SIG-M5 (cell line): Measurements from ENCODE around the gene STX18.
"Not testable (repeated sequence)": the region's sequence is repeated elsewhere in the genome, so short reads cannot be mapped to it uniquely, and the experiment has no call there.

Experiments
- DNase-seq: peaks from one replicate; lab custom pipeline; 2025; lab: John Stamatoyannopoulos, UW

STX18 gene

DNA sequence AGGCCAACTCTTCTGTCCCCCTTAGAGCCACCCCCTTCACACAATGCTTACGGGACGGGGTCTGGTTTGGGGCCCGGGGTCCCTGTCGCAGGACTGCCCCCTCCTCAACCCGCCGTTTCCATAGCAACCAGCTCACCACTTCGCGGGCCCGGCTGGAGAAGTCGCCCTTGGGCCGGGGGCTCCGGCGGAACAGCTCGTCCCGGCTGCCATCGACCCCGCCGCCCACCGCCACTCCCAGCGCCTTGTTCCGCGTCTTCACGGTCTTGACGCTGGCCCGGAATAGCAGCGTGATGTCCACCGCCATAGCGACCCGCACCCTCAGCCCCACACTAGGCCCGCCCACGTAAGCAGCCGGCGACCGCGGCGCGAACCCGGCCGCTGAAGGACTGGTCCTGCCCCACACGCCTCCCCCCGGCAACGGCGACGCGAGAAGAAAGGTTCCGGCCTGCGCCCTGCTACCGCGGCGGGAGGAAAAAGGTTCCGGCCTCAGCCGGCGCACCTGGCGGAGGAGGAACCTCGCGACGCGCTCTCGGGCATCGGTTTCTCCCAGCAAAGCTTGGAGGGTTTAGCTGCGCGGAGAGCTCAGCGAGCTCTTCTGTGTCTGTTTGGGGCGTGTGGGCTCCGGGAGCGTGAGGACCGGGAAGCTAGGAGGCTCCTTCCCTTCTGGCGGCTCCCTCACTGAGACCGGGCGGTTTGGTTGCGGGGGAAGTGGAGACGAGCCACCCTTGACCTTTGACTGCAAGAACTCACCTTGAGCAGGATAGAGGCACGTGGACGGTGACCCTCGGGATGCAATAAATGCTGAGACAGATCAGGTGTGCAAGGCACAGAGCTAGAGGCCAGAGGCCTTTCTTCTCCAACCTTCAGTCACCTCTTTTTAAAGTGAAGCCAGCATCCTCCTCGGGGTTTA lies at the start of gene STX18:
Gene STX18, minus strand, starts transcription at position 388 of the 910 bp plus-strand sequence. Its CDS starts 84 bp downstream, at position 304.
- no peak for DNase-seq

DNA sequence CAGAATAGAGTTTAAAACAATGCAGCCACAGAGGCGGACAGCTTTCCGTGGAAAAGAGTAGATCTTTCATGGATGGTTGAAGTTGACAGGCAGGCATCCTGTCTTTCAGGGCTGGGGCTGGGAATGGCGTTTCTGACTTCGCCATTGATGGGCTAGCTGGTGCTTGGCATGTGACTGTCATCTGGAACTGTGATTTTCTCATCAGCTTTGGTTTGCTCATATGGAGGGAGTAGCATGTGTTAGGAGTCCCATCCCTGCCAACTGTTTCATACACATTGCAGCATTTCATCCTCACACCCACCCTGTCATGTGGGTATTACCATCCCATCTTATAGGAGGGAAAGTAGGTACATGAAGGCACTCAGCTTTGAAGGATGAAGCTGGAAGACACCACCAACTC lies 49.2 kb upstream of the STX18 start:
- no peak for DNase-seq

DNA sequence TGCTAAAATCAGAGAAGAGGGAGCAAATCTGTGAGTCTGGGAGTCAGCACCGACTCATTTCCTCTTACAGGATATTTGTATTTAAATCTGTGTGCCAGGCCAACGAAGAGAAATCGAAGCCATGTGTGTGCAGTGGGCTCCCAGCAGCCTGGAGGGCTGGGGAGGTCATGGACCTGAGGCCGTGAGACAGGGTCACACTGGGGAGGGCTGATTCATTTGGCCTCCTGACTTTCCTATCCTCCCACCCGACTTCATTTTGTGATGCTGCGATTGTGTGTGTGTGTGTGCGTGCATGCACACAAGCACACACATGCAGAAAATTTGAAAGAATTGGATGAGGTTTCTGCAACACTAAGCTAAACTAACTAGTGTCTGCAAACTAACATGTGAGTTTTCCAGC lies 48.7 kb upstream of the STX18 start:
- no peak for DNase-seq

DNA sequence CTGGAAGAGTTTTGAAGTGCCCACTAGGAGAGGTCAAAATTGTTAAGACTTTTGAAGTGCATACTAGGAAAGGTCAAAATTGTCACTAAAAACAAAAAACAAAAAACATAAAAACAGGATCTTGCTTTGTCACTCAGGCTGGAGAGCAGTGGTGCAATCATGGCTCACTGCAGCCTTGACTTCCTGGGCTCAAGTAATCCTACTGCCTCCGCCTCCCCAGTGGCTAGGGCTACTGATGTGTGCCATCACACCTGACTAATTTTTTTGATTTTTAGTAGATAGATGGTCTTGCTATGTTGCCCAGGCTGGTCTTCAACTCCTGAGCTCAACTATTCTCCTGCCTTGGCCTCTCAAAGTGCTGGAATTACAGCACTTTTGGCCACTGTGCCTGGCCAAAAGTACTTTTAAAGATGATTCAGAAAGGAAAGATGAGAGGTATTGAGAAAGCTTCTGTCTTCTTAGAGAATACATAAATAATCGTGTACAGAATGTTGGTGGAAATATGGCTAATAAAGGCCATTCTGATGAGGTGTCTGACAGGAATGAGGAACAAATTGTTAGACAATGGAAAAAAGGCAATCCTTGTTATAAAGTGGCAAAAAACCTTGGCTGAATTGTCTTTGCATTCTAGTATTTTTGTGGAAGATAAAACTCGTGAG lies 43.3 kb upstream of the STX18 start:
- no peak for DNase-seq

DNA sequence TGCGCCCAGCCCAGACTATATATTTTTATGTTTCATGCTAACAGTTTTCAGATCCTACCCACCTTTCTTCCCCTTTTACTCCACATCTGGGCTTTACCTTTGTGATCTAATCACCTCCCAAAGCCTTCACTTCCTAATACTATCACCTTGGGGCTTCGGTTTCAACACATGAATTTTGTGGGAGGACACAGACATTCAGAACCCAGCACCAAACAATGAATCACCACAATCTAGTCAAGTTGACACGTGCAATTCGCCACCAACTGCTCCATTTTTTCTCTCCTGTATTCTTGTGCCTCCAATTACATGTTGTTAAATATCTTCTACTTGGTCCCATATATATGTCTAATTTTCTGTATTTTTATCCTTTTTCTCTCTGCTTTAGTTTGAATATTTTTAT lies 41.8 kb upstream of the STX18 start:
- DNase-seq, result no peak

DNA sequence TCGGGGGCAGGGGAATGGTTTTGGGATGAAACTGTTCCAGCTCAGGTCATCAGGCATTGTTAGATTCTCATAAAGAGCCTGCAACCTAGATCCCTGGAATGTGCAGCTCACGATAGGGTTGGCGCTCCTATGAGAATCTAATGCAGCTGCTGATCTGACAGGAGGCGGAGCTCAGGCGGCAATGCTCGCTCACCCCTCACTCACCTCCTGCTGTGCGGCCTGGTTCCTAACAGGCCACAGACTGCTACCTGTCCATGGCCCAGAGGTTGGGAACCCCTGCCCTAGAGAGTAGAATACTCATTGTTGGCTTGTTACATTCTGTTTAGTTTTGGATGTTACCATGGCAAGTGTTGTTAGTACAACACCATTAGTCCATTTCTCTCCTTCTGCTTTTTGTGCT lies 40.8 kb upstream of the STX18 start:
- DNase-seq, result no peak

DNA sequence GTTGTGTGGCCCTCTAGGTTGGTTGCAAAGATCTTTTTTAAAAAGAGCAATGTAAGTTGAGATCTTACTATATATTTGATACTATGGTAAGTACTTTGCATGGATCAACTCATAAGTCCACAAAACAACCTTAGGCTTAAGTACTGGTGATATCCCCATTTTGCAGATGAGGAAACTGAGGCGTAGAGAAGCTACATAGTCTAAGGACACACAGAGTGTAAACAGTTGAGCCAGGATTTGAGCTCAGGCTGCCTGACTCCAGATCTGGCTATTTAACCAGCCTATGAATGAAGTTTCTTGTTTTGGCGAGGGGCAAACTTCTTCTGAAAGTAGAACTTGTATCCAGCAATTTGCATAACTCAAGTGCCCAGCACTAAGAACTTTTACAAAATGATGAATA lies 38.6 kb upstream of the STX18 start:
- DNase-seq, result no peak

DNA sequence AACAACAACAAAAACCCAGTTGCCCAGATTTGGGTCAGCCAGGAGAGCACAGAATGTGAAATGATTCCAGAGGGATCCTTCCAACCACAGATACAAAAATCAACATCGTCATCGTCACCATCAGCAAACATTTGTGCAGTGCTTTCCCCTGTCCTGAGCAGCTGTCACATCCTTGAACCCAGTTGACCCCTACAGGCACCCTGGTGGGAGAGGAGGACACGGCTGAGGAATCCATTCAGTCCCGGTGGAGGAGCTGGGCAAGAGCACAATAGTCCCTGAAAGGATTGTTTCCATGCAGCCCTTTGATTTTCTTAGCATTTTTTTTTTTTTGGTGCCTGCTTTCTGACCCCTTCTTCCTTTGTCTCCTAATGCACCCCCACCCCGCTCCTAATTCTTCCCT lies 37.1 kb upstream of the STX18 start:
- DNase-seq, result no peak

DNA sequence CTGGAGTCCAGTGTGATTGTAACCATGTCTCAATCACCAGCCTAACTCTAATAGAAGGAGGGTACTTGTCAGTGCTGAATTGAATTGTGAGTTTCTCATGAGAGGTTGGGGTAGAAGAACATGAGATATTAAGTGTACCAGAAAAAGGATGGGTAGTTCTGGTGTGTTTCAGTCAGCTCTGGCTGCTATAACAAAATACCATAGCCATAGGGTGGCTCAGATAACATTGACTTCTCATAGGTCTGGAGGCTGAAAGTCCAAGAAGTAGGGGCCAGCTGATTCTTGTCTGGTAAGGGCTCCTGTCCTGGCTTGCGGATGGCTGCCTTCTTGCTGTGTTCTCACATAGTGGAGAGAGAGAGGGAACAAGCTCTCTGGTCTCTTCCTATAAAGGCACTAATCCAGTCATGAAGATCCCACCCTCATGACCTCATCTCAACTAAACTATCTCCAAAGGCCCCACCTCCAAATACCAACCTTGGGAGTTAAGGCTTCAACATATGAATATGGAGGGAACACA lies 35.6 kb upstream of the STX18 start:
- no peak for DNase-seq

DNA sequence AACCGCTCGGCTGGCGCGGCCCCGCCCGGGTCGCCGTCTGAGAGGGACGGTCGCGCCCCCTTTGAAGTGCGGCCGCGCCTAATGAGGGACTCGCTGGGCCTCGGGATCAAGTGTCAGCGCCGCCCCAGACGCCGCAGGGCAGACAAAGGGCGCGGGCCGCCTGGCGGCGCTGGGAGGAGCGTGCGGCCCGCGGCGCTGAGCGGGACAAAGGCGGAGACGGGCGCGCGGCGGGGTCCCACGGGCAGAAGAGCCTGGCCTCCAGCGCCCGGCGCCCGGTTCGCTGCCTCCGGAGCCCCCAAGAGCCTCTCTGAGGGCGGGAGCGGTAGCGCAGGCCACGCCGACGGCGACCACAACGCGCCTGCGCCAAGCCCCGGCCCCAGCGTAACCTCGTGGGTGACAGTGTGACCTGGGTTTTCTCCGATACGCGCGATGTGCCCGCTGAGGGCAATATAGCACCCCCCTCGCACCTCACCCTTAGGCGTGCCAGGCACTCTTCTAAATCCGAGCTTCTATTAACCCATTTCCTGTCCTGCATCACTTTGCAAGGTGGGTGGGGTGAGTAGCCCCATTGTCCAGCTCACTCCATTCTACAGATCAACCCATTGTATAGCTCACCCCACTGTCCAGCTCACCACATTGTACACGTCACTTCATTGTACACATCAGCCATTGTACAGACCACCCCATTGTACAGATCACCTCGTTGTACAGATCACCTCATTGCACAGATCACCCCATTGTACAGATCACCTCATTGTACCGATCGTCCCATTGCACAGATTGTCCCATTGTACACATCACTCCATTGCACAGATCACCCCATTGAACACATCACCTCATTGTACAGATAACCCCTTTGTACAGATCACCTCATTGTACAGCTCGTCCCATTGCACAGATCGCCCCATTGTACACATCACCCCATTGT lies 33.7 kb upstream of the STX18 start:
- no peak for DNase-seq

DNA sequence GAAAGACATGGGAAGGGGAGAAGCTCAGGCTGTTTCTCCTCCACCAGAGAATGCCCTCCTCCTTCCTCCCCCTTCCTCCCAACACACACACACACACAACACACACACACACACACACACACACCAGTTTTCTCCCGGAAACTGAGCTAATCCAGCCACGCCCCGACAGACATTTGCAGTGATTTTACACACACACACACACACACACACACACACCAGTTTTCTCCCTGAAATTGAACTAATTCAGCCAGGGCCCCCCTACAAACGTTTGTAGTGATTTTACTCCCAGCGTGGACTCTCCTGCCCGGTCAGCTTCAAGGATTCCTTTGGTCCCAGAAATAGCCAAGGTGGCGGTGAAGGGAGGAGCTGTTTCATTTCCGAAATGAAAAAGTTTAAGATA lies 32.9 kb upstream of the STX18 start:
- DNase-seq, result no peak

DNA sequence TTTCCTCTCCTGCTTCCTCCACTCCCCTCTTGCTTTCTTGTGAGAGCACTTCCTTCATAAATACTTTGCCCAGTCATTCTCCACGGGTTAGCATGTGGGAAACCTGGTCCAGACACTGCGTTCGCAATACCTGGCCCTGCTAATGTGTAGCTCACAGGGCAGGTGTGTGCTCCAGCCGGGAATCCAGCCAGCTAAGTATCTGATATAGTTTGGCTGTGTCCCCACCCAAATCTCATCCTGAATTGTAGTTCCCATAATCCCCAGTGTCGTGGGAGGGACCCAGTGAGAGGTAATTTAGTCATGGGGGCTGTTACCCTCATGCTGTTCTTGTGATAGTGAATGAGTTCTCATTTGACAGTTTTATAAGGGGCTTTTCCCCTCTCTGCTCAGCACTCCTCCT lies 32.2 kb upstream of the STX18 start:
- DNase-seq, result no peak

DNA sequence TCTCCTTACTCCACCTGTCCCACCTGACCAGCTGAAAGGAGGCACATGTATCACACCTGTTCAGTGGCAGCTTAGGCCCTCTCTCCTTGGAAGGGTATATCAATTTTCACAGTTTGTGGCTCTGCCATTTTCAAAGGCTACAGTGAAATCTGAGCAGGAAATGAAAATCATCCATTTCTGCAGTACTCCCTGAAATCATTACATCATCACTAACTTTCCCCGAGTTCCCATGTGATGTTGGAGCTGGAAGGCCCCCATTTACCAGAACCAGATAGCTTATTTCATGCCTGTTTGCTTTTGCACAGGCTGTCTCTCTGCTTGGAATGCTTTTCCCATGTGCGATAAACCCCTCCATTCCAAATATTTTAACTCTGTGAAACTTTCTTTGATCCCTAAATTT lies 31.0 kb upstream of the STX18 start:
- no peak for DNase-seq

DNA sequence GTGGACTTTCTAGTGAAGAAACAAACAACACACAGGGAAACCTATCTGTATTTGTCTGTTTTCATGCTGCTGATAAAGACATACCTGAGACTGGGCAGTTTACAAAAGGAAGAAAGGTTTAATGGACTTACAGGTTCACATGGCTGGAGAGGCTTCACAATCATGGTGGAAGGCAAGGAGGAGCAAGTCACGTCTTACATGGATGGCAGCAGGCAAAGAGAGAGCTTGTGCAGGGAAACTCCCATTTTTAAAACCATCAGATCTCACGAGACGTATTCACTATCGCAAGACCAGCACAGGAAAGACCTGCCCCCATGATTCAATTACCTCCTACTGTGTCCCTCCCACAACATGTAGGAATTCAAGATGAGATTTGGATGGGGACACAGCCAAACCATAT lies 28.0 kb upstream of the STX18 start:
- not testable (repeated sequence) for DNase-seq

DNA sequence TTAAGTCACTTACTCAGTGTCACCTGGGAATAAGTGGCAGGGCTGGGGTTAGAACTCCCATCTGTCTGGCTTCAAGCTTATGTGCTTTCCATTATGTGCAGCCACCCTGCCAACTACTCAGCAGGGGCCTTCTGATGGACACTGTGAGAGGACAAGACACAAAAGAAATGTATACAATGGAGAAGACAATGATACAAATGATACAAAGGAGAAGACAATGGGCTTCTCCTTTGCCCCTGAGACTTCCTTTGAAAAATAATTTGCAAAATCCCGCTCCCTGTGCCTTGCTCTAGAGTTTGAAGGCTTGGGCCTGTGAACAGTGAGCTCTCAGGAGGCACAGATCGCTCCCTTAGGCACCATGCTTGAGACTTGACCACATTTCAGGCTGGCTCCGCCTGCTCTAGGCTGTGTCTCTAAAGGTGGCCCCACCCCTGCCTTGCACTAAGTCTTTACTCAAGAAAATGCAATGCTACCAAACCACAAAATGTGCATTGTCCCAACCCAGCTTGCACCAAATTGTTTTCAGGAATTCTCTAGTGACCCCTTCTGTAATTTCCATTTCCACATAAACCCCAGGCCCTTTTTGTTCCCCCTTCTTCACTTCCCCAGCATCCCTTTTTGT lies 27.1 kb upstream of the STX18 start:
- no peak for DNase-seq

DNA sequence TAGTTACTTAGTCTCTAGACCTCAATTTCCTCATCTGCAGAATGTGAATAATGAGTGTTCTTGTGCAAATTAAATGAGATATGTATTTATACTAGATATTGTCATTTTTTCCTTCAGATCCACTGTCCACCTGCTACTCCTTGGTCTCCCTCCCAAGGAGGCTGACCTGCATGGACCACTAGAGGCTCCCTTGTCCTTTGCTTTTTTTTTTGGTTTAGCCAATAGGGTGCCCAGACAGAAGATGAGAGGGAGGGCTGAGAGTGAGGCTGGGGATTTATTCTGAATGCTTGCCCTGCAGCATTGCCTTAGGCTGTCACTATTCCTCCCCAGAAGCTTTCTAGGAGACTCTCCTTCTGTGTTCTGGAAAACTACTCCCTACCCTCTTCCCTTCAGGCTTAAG lies 24.5 kb upstream of the STX18 start:
- not testable (repeated sequence) for DNase-seq

DNA sequence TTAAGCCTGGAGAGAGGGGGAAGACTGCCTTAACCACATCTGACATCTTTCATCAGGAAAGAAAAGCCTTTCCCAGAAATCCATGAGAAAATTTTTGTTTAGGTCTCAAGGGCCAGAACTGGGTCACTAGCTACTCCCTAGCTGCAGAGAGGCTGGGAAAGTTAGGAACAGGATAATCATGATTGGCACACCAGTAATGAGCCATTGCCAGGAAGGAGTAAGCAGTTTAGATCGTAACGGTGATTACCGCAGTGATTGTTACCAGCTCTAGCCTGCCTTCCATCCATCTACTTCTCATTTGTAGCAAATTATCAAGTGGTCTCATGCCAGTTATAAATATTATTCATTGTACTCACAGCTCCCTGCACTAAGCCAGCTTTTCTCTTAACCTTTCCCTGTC lies 22.7 kb upstream of the STX18 start:
- DNase-seq, result no peak

DNA sequence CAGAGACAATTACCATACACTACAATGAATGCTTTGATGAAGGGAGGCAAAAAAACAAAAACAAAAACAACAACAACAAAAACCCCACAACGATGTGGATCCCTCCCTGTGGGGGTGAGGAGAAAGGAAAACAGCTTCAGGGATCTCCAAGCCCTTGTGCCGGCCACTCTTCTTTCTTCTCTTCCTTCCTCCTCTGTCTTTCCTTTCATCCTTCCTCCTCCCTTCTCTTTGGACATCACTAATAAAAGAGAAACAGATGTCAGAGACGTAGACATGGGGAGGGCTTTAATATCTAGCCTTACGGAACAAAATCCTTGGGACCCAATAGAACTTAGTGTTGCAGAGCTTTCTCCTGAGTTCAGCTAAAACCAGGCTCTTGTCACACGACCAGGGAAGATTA lies 18.8 kb upstream of the STX18 start:
- no peak for DNase-seq

DNA sequence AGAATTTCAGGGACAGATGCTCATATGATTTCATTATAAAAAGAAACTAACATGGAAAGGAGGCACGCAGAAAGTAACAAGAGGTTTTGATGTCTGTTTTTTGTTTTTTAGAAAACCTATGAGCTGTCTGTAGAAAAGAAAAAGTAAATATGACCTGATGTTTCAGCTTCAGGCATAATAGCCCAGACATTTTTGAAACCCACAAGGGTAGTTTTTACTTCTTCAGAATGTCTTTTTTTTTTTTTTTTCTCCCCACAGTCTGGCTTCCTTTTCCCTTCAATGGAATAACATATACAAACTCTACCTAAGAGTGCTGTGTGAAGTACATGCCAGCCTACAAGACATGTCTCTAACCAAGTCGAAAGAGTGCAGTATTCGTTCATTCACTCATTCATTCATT lies 18.3 kb upstream of the STX18 start:
- DNase-seq, result no peak

DNA sequence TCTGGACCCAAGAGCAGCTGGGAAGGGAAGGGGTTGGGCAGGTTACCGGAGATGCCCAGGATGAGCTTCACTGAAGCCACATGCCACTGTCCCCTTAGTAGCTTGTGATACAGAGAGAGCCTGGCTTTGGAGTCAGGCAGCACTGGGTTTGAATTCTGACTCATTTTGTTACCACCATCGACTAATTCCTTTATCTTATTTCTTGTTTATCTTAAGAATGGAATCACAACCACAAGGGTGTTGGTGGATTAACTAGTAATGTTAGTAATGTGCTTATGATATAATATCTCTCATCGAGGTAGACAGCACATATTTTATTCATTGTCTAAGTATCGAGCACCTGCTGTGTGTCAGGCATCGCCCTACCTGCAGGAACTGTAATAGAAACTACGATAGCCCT lies 17.7 kb upstream of the STX18 start:
- DNase-seq, result no peak

DNA sequence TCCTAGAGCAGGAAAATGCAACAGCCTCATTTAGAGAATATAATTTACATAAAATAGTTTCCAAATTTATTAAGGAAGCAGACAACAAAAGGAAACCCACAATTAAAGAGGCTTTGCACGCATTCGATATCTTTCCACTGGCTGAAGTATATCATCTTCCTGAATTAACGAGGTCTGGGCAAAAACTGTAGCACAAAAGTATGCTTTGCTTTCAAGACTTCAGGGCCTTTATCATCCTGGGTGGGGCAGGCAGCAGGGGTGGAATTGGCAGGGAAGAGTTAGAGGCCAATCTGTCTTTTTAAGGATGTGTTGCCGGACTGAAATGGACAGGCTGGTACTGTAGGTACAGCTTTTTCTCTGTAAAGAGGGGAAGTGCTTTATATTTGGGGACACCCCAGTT lies 17.0 kb upstream of the STX18 start:
- DNase-seq, result no peak

DNA sequence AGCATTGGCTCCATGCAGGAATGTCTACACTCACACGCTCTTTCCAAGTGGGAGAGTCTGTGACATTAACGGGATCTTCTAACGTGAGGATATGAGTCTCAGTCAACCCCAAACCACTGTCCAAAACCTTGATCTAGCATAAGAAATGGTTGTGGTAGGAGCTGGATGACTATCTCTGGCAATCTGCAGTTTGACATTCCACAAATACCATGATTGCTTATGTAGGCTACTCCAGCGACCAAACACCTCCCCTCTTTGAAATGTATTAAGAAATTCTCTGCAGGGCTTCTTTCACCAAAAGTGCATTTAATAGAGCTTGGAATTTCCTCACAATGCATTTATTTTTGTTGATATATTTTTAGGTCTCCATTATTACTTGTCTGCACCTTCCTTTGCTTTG lies 14.1 kb upstream of the STX18 start:
- no peak for DNase-seq
